ENCODE results near the gene MTRF1L. TPM values are rescaled to one million over a fixed set of nuclear protein-coding genes. Genes with fewer than 3 reads are reported as not detected.
A peak's percentile ranks its signal among the peaks of the same experiment; 100 is the strongest.

Gene MTRF1L
- total and polyA plus RNA-seq, 2 of the 8 experiments (the other 6 are each of a cell fraction or from before 2014, with no cell fraction given) = 4.5 to 26.5 TPM

- TF ChIP-seq YY1 (IDR thresholded peaks at IDR 0.05; ENCODE audit: low read depth, low read length) = no peak
Measured at GRCh38 chr6:152993847-152994246, 8.7 kb downstream of the MTRF1L start (continued).

- no peak overlapping the region for H2BK5ac ChIP-seq (ENCODE audit: low read depth, low read length)
- no peak overlapping the region for H3K4me3 ChIP-seq (ENCODE audit: extremely low read depth in 1 of 4, insufficient read depth in 2 of 4, low read depth in 3 of 4, low read length in 4 of 4)
- no peaks in the 10 kb centered on the region for H3K9me3 ChIP-seq (ENCODE audit: insufficient read depth in 2 of 2, low read depth in 1 of 2, low read length in 1 of 2)
- H3K27ac ChIP-seq (ENCODE audit: low read depth, low read length) = no peak overlapping the region
- H2AFZ ChIP-seq (ENCODE audit: low read length) = no peak overlapping the region
- H3K56ac ChIP-seq (replicated peaks; ENCODE audit: insufficient read length, low read depth, low read length) = no peak overlapping the region
- H4K5ac ChIP-seq (ENCODE audit: insufficient read length, low read depth, low read length) = no peak overlapping the region
- ChIA-PET CTCF (ENCODE audit: partially characterized antibody) (interaction anchor here (2.2 kb wide), 1 partner anchor 10 kb away, joined by 5 read pairs; the partner anchor contains the start of gene FBXO5), POLR2A (ENCODE audit: partially characterized antibody) (no interaction called here)
- peaks cover 0 to 76% of the 10 kb centered on the region in 2 experiments; a peak in 3 of 4 replicates for H3K79me2 ChIP-seq (ENCODE audit: control insufficient read depth in 1 of 2, insufficient read depth in 2 of 2, low read length in 2 of 2)
- no peak overlapping the region for H4K91ac ChIP-seq (replicated peaks; ENCODE audit: insufficient read length, low read length)
- peaks cover 2% of the 10 kb centered on the region; the same call in 1 of the 2 replicates for H3K79me1 ChIP-seq (ENCODE audit: low read depth, low read length)
- no peak overlapping the region for H3K23ac ChIP-seq (ENCODE audit: insufficient read length)
- H2AK5ac ChIP-seq (ENCODE audit: low read depth, low read length) = no peak overlapping the region
- no peak overlapping the region for H3K18ac ChIP-seq (ENCODE audit: extremely low read depth, low read length)
- FAIRE-seq (no peak), DNase-seq (ENCODE audit: low read depth in 1 of 2, low spot score in 2 of 2) (no peak)
- no peak overlapping the region for H4K8ac ChIP-seq (ENCODE audit: extremely low read depth, insufficient read depth, low read length)
- no peaks in the 10 kb centered on the region for H3K27me3 ChIP-seq (replicated peaks in 1 of 4; ENCODE audit: control insufficient read depth in 3 of 4, extremely low read depth in 1 of 4, insufficient read depth in 3 of 4, low read length in 3 of 4)
- H3K36me3 ChIP-seq (ENCODE audit: control insufficient read depth in 2 of 4, insufficient read depth in 4 of 4, low read length in 3 of 4) = peaks cover 0 to 66% (median 22%) of the 10 kb centered on the region in 4 experiments; a peak in 6 of 8 replicates
- H2BK20ac ChIP-seq (ENCODE audit: low read length) = no peak overlapping the region
- H4K20me1 ChIP-seq (replicated peaks in 1 of 2; ENCODE audit: control insufficient read depth in 1 of 2, insufficient read depth in 2 of 2, low read length in 2 of 2) = peaks cover 2 to 3% of the 10 kb centered on the region in 2 experiments
- no peak overlapping the region for H3K4me2 ChIP-seq (ENCODE audit: insufficient read depth in 1 of 2, low read depth in 2 of 2, low read length in 2 of 2)
- H3K14ac ChIP-seq (ENCODE audit: insufficient read length) = no peak overlapping the region
- no peak overlapping the region for H3K9ac ChIP-seq (replicated peaks in 1 of 4; ENCODE audit: extremely low read depth in 1 of 4, low read depth in 3 of 4, low read length in 3 of 4)
- H3K4me1 ChIP-seq (replicated peaks in 1 of 4; ENCODE audit: control insufficient read depth in 3 of 4, insufficient read depth in 4 of 4, low read length in 3 of 4) = no peaks in the 10 kb centered on the region
- H3K4ac ChIP-seq (replicated peaks; ENCODE audit: insufficient read length, low read depth, low read length) = no peak overlapping the region
- H2BK15ac ChIP-seq (ENCODE audit: low read length) = no peak overlapping the region
- H2BK12ac ChIP-seq (ENCODE audit: low read depth, low read length) = no peak overlapping the region
- no peak overlapping the region for H2BK120ac ChIP-seq (replicated peaks; ENCODE audit: low read depth, low read length)
- H3K23me2 ChIP-seq (ENCODE audit: low read depth, low read length) = no peaks in the 10 kb centered on the region
- no peak for TF ChIP-seq SP1 (IDR thresholded peaks at IDR 0.05; ENCODE audit: low read depth, low read length)
- peak in 1 of 2 experiments; percentile 27; a peak in 1 of 3 replicates for TF ChIP-seq POLR2A (IDR thresholded peaks at IDR 0.05; ENCODE audit: control extremely low read depth in 1 of 2, low read depth in 2 of 2, low read length in 2 of 2)
- TF ChIP-seq FOSL1 (IDR thresholded peaks at IDR 0.05; ENCODE audit: insufficient read depth, low read depth, low read length) = no peak
Measured at GRCh38 chr6:152993431-152993830, 9.1 kb downstream of the MTRF1L start.

Measured in H1 (cell line).